Loucy (cell line): ENCODE measurements around the gene SNUPN.

Source experiments
- H2AFZ ChIP-seq: fragments of 200-600 bp; sonication (generic); 2 replicates; pipeline ENCODE4 v1.6.0; 2016; ENCODE audit warnings: antibody characterized with exemption, mild to moderate bottlenecking, low read length, moderate library complexity
- H3F3A ChIP-seq: fragments of 200-600 bp; 2 replicates; pipeline ENCODE4 v1.6.0; 2016; ENCODE audit warnings: antibody characterized with exemption, low read depth, mild to moderate bottlenecking
- H3K27me3 ChIP-seq: fragments of 200-600 bp; sonication (generic); 2 replicates; pipeline ENCODE4 v1.6.1; 2014; ENCODE audit warnings: low read length, mild to moderate bottlenecking; ENCODE audit not compliant: insufficient read depth, poor library complexity, severe bottlenecking
- H3K36me3 ChIP-seq: fragments of 200-600 bp; sonication (generic); 2 replicates; pipeline ENCODE4 v1.6.1; 2016; ENCODE audit warnings: low read length; ENCODE audit not compliant: insufficient read depth
- H3K4me1 ChIP-seq: fragments of 200-600 bp; sonication (generic); 2 replicates; pipeline ENCODE4 v1.5.1; 2014; ENCODE audit warnings: low read length, mild to moderate bottlenecking; ENCODE audit not compliant: insufficient read depth, poor library complexity, severe bottlenecking
- H3K4me2 ChIP-seq: fragments of 200-600 bp; sonication (generic); 2 replicates; pipeline ENCODE4 v1.6.0; 2014; ENCODE audit warnings: antibody characterized with exemption, low read length, low read depth, mild to moderate bottlenecking; ENCODE audit not compliant: poor library complexity, severe bottlenecking
- H3K4me3 ChIP-seq: fragments of 200-600 bp; sonication (generic); 2 replicates; pipeline ENCODE4 v1.5.1; 2014; ENCODE audit warnings: low read length, mild to moderate bottlenecking, mixed read lengths; ENCODE audit not compliant: poor library complexity, severe bottlenecking
- H3K79me2 ChIP-seq: fragments of 200-600 bp; sonication (generic); 2 replicates; pipeline ENCODE4 v1.6.1; 2014; ENCODE audit warnings: low read length; ENCODE audit not compliant: insufficient read depth
- H3K9ac ChIP-seq: fragments of 200-600 bp; sonication (generic); 2 replicates; pipeline ENCODE4 v1.6.0; 2014; ENCODE audit warnings: mild to moderate bottlenecking, low read depth, low read length, moderate library complexity; ENCODE audit not compliant: poor library complexity, severe bottlenecking
- H3K9me2 ChIP-seq: fragments of 200-600 bp; sonication (generic); replicated peaks from 2 replicates; pipeline ENCODE4 v1.6.1; 2016; ENCODE audit warnings: low read depth, low read length, mixed read lengths
- H3K9me3 ChIP-seq: fragments of 200-600 bp; sonication (generic); 2 replicates; pipeline ENCODE4 v1.6.1; 2014; ENCODE audit warnings: mild to moderate bottlenecking, antibody characterized with exemption, low read length, low read depth; ENCODE audit not compliant: insufficient read depth
- H4K20me1 ChIP-seq: fragments of 200-600 bp; sonication (generic); 2 replicates; pipeline ENCODE4 v1.6.0; 2014; ENCODE audit warnings: antibody characterized with exemption, low read length, mild to moderate bottlenecking; ENCODE audit not compliant: insufficient read depth, poor library complexity, severe bottlenecking
- CTCF ChIP-seq: fragments of 200-600 bp; sonication (generic); conservative IDR thresholded peaks from 2 replicates; pipeline ENCODE4 v1.5.1; 2014; ENCODE audit warnings: mild to moderate bottlenecking, antibody characterized with exemption, low read length
- EZH2phosphoT487 ChIP-seq: fragments of 200-600 bp; IDR thresholded peaks from 2 replicates; pipeline ENCODE4 v1.6.1; 2018; ENCODE audit warnings: antibody characterized with exemption, mild to moderate bottlenecking, moderate library complexity, borderline replicate concordance

The SNUPN gene

GRCh38 chr15:75669191-75669878 lies 43.8 kb upstream of the SNUPN start:
- Histone ChIP-seq H3K36me3 (no peaks in the 10 kb centered on the region), H3K9me2 (no peaks in the 10 kb centered on the region), H3K27me3 (no peaks in the 10 kb centered on the region), H3K4me1 (no peaks in the 10 kb centered on the region), H2AFZ (no peak overlapping the region), H4K20me1 (no peaks in the 10 kb centered on the region), H3K9me3 (no peaks in the 10 kb centered on the region), H3K9ac (no peak overlapping the region), H3K4me3 (no peak overlapping the region), H3K79me2 (no peaks in the 10 kb centered on the region), H3K4me2 (no peak overlapping the region), H3F3A (no peaks in the 10 kb centered on the region)
- TF ChIP-seq EZH2phosphoT487 (no peak), CTCF (no peak)

- Histone ChIP-seq H3K4me1 (no peaks in the 10 kb centered on the region), H3K4me2 (no peak overlapping the region), H3K4me3 (no peak overlapping the region), H3K9ac (no peak overlapping the region), H2AFZ (no peak overlapping the region), H3K36me3 (no peaks in the 10 kb centered on the region), H3F3A (no peaks in the 10 kb centered on the region), H3K9me3 (no peaks in the 10 kb centered on the region), H3K9me2 (no peaks in the 10 kb centered on the region), H3K79me2 (no peaks in the 10 kb centered on the region), H3K27me3 (no peaks in the 10 kb centered on the region), H4K20me1 (no peaks in the 10 kb centered on the region)
- no peak for TF ChIP-seq CTCF
- TF ChIP-seq EZH2phosphoT487, result no peak
Measured at GRCh38 chr15:75666823-75667501, 41.4 kb upstream of the SNUPN start.

GRCh38 chr15:75663931-75664421 lies 38.5 kb upstream of the SNUPN start:
- H3K9me3 ChIP-seq, result no peaks in the 10 kb centered on the region
- H3F3A ChIP-seq, result no peaks in the 10 kb centered on the region
- no peaks in the 10 kb centered on the region for H3K27me3 ChIP-seq
- no peaks in the 10 kb centered on the region for H4K20me1 ChIP-seq
- no peak overlapping the region for H3K4me3 ChIP-seq
- no peak overlapping the region for H2AFZ ChIP-seq
- no peaks in the 10 kb centered on the region for H3K9me2 ChIP-seq
- no peak overlapping the region for H3K9ac ChIP-seq
- H3K36me3 ChIP-seq, result no peaks in the 10 kb centered on the region
- TF ChIP-seq CTCF (no peak), EZH2phosphoT487 (no peak)
- H3K79me2 ChIP-seq, result no peaks in the 10 kb centered on the region
- no peak overlapping the region for H3K4me2 ChIP-seq
- H3K4me1 ChIP-seq, result no peaks in the 10 kb centered on the region
